ENCODE data around the gene CCDC27.
A peak's percentile ranks its signal among the peaks of the same experiment; 100 is the strongest.
"Not testable (repeated sequence)": the region's sequence is repeated elsewhere in the genome, so short reads cannot be mapped to it uniquely, and the experiment has no call there.

Gene CCDC27

DNA sequence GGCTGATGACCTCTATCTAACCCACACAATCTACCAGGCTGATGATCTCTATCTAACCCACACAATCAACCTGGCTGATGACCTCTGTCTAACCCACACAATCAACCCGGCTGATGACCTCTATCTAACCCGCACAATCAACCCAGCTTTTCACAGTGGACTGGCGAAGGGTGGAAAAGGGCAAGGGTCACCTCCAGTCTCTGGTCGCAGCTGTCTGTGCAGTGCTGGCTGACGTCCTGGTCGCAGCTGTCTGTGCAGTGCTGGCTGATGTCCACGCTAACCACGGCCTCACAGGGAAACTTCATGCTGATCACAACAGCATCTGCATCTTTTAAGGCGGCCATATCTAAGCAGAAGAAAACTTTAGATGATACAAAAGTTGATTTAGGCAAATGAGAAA is 12.2 kb upstream of the CCDC27 start:
- DNase-seq = no peak

DNA sequence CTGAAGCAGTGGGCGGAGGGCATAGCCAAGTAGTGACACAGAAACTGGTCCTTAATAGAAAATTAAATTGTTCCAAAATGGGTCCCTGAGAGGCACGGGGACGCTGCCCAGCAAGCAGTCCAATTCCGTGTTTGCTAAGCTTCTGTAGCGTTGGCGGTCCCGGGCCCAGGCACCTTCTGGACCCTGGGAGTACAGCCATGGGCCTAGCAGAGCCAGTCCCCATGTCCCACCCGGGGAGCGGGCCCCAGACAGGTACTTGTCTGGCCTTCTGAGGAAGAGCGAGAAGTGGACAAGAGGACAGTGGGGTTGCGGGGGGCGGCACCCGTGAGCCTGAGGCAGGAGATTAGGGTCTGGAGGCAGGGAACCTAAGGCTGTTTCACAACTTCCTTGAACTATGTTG is 11.5 kb upstream of the CCDC27 start:
- no peak for DNase-seq

DNA sequence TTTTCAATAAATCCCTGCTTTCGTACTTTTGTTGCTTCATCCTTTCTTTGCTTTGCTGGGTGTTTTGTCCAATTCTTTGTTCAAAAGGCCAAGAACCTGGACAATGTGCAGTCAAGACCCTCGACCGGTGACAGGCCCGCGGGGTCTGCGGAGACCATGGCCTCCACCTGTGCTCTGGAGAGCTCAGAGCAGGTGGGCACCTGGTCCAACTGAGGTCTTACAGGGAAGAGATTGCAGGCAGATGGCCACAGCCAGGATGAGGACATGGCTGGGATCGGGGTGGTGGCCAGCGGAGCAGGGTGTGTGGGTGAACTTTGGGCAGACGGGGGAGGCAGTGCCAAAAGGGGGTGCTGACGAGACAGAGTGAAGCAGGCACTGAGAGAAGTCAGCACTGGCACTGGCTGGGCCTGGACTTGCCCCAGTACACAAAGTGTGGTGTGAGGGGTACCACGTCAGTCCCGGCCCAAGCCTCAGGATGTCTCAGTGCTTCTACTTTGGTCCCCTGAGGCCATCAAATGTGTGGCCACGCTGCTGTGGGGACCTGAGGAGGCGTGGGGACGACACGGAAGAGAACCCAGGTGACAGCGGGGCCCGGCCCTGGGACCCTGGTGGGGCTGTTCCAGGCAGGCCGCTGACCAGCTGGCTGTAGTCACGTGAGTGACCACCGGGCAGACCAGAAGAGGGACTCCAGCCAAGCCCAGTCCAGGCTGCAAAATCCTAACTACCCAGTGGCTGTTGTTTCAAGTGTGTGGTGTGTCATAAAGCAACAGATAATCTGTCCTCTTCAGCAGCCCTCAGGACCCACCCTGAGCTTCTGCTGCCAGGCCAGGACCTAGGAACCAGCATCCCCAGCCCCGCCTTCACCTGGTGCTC is 10.4 kb upstream of the CCDC27 start:
- no peak for DNase-seq

DNA sequence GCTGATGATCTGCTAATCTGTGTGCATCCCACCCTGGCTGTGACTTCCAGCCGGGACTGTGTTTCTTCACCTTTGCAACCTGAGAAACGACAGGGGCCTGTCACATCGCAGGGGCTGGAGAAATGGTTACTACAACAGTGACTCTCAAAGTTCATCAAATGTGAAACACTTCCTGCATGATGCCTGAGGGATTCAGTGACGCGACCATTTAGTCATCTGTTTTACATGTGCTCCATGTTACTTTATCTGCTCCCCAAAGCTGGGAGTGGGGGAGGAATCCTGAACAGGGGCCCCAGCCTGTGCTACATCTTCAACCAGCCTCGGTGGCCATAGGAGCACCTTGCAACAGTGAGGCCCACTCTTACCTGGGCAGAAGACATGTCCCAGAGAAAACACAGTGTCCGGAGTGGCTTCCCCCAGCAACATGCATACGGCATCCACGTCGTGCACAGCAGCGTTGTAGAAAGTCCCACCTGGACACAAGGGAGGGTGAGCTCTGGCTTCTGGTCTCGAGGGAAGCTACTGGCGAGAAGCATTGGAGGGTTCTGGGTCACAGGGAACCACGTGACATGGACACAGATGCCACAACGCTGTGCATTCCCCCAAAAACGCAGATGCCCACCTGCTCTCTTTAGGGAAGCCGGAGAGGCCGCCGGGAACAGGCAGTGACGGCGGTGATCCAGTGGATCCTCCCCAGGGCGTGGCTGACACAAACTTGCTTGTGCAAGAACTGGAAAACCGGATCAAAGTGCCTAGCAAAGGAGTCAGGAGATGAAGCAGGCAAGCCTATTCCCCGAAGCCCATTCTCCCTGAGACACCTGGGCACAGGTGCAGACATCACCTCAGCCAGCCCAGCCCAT is 9.6 kb upstream of the CCDC27 start:
- DNase-seq = no peak

DNA sequence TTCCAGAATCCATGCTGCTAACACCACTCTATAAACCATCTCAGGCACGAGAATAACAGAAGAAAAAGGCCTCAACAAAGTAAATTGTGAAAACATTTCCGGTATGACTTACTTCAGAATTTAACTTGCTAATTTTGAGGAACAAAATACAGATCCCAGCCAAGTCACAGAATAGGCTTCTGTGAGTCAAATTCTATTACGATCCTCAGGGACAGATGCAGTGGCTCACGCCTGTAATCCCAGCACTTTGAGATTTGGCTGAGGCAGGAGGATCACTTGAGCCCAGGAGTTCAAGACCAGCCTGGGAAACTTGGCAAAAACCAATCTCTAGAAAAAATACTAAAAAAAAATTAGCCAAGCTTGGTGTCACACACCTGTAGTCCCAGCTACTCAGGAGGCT is 8.8 kb upstream of the CCDC27 start:
- DNase-seq = no peak

DNA sequence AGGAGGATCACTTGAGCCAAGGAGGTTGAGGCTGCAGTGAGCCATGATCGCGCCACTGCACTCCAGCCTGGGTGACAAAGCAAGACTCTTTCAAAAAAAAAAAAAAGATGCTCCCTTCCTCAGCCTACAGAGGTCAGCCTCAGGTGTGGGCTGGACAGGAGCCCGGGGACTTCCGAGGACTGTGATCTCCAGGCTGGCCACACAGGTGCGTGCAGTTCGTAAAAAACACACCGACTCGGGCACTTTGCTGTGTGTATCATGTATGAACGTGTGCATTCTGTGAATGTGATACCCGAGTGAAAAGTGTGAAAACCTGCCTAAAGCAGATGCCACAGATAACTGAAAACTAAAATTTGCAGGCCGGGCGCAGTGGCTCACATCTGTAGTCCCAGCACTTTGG is 8.4 kb upstream of the CCDC27 start:
- no peak for DNase-seq

DNA sequence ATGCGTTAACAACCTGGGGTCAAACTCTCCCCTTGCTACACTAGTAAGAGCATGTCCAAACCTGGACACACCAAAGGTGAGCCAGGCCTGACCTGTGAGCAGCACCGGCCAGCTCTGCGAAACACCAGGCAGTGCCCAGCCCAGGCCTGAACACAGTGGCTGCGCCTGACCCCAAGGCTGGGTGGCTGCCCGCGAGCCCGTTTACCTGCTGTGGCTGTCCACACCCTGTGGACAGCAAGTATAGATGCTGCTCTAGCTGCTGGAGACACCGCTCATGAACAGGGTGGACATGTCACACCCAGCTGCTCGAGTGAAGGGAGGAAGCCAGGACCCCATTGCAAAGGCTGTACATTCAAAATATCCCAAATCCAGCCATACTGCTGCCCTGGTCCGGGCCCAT is 7.6 kb upstream of the CCDC27 start:
- no peak for DNase-seq

DNA sequence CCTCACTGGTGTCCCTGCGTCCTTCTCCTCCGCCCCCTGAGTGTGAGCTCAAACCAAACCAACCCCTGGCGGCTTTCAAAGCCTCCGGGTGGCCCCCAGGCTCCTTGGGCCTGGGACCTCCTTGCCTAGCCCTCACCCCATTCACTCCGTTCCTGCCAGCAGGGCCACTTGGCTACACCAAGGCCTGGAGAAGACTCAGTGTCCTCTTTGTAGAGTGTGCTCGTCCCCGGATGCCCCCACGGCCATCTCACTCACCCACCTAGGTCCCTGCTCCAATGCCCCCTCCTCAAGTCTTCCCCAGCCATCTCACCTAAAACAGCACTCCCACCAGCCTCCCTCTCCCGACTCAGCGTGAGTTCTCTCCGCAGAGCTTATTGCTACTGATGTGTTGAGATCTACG is 7.2 kb upstream of the CCDC27 start:
- no peak for DNase-seq

DNA sequence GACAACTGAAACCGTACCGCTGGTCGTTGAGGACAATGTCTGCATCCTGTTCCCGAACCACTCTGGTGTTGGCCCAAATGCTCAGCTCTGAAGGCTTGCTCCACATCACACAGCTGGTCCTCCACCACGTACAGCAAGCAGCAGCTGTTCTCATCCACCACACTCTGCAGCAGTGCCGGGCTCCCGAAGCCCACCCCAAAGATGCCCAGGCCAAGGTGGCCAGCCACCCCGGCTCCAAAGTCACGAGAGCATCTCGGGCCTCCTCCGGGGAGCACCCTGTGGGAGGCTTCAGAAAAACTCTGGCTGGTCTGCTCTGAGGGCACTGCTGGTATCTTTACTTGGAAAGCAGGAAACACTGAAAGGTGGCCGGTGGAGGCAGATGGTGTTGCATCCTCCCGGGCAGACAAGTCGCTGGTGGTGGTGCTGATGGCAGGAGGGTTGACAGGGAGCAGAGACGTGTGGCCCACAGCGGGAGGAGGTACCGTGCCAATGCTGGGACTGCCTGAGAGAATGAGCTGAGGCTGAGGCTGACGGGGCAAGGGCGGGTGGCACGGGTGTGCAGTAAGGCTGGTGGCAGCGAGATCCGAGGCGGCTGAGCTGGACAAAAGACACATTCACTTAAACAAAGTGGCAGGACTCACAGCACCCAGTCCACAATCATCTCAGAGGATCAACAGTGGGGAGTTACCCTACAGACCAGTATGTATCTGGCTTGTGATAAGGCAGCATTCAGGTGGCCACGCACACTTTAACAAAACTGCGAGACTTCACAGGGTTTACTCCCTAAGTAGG is 6.5 kb upstream of the CCDC27 start:
- DNase-seq = no peak

DNA sequence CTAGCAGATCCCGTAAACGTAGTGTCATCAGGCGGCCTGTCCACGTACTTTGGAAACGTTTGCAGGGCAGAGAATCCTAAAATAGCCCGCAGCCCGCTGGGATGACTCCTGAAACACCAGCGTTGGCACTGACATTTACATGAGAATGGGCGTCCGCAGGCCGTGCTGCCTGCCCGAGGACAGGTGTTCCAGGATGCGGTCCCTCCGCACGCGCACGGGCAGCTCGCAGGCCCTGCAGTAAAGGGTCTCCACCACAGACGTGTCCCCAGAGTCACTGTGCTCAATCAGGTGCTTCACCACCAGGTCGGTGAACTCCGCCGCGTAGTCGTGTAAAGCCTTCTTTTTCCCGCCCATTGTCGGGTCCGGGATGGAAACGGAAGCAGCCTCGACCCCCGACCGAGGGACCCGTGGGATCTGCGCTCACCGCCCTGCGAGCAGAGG is 5.8 kb upstream of the CCDC27 start:
- DNase-seq = no peak

DNA sequence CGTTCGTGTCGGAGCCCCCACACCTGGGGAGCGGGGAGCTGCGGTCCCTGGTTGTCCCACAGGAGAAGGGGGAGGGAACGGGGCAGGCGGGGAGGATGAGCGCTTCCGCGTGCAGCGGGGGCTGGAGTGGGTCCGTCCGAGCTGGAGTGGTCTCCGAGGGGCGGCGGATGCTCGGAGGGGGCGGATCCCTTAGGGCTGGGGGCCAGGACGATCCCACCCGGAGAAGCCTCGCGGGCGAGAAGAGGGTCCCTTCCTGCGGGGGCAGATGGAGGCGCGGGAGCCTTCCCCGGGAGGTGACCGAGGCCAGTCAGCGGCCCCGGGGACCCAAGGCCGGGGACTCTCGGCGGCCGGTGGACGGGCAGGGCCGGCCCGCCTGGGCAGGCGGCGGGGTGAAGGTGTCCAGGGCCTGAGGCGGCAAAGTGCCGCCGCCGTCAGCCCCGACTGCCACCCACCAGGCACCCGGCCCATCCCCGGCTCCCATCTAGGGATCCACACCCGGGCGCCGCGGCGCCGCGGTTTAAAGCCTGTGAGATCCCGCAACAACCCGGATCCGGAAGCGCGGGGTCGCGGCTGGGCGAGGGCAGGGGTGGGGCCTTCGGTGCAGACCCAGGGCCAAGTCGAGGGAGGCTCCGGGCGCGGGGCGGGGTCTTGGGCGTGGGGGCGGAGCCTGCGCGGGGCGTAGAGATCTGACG is 5.3 kb upstream of the CCDC27 start:
- peak; percentile 40 to 60 for DNase-seq

DNA sequence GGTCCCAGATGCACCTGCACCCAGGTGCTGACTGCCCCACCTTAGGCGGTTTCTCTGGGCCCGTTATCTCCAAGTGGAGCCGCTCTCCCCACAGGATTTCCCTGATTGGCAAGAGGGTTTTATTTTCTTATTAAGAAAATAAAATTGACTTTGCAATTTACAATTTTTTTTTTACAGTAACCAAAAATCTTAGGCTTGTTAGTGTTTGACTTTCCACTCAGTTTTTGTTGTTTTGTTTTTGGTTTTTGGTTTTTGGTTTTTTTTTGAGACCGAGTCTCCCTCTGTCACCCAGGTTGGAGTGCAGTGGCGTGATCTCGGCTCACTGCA is 4.8 kb upstream of the CCDC27 start:
- no peak for DNase-seq

DNA sequence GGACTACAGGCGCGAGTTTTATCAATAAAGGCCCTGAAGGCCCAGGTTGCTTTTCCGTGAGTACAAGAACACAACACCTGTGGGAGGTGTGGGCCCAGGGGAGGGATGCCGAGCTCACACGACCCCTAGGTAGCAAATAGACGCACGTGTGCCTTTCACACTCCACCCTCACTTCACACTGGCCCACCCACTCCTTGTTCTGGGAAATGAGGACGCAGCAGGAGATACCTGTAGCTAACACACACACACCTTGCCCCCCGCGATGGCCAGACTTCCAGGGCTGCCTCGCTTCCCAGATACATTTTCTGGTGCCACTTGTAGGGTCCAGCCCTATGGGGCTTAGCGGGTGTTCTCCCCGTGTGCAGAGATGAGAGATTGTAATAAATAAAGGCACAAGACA is 4.3 kb upstream of the CCDC27 start:
- no peak for DNase-seq

DNA sequence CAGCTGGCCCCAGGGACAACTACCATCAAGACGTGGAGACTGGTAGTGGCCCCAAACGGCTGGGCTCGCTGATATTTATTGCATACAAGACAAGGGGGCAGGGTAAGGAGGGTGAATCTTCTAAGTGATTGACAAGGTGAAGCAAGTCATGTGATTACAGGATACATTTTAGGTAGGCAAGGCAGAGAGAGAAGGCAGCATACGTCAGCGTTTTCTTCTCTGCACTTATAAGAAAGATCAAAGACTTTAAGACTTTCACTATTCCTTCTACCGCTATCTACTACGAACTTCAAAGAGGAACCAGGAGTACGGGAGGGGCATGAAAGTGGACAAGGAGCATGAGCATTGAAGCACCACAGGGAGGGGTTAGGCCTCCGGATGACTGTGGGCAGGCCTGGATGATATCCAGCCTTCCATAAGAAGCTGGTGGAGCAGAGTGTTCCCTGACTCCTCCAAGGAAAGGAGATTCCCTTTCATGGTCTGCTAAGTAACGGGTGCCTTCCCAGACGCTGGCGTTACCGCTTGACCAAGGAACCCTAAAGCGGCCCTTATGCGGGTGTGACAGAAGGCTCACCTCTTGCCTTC is 3.8 kb upstream of the CCDC27 start:
- DNase-seq = not testable (repeated sequence)

DNA sequence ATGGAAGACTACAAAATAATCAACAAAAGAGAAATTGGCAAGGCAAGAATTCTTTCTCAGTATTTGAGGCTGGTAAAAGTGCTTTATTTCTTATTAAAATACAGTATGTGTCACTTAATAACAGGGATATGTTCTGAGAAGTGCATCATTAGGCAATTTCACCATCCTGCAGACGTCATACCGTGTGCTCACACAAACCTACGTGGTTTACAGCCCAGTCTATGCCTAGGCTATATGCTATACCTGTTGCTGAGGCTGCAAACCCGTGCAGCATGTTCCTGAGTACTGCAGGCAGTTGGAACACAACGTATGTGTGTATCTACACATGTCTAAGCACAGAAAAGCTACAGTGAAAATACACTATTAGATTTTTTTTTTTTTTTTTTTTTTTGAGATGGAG is 2.7 kb upstream of the CCDC27 start:
- no peak for DNase-seq

DNA sequence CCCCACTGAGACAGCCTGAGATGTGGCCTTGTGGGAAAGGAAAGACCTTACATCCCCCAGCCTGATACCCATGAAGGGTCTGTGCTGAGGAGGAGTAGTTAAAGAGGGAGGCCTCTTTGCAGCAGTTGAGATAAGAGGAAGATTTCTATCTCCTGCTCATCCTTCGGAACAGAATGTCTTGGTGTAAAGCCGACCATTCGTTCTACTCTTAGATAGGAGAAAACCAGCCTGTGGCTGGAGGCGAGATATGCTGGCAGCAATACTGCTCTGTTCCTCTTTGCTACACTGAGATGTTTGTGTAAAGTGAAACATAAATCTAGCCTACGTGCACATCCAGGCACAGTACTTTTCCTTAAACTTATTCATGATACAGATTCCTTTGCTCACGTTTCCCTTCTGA is 1.5 kb upstream of the CCDC27 start:
- no peak for DNase-seq

DNA sequence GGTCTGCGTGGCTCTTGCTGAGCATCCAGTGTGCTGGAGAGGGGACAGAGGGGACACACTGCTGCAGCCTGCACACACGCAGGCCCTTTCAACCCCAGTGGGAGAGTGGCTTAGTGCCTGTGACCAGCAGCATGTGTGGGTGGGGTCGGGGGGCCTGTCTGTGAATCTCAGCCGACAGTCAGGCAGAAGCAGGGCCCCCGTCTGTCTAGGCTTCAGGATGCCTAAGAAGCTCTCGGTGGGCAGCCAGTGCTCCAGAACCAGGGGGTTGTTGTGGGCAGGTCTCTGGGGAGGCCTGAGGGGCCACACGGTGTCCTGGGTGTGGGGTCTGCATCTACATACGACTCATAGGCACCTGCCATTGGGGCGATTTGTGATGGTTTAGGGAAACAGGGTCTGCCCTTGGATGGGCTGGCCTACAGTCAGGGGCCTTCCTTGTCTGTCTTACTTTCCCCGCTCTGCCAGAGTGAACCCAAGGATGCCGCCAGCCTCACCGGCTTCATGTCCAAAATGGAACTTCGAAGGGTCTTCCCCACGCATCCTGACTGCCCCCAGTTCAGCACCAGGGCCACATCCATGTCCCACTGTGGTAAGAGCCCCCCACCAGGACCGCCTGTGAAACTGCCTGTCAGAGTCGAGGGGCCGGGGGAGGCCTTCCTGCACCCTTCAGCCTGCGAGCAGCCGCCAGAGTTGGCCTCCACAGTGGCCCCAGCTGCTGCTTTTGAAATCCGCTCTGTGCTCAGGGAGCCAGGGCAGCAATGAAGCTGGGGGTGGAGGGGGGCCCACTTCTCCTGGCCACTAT is 1.6 kb downstream of the CCDC27 start:
- no peak for DNase-seq

DNA sequence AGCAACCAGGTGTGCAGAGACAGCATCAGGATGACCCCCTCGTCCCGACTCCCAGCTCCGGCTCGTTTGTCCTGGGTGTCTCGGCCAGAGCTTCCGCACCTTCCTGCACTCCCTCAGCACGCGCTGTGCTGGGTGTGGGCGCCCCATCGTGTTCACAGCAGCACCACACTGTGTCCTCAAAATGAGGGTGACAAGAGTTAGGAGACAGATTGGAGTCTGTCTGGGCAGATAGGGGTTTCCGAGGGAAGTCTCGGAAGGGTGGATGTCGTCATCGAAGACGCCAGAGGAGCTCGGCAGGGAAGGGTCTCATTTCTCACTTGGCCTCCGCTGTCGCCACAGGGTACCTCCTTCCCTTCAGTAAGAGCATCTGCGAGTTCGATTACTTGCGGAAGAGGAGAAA is 4.1 kb downstream of the CCDC27 start:
- DNase-seq = no peak

DNA sequence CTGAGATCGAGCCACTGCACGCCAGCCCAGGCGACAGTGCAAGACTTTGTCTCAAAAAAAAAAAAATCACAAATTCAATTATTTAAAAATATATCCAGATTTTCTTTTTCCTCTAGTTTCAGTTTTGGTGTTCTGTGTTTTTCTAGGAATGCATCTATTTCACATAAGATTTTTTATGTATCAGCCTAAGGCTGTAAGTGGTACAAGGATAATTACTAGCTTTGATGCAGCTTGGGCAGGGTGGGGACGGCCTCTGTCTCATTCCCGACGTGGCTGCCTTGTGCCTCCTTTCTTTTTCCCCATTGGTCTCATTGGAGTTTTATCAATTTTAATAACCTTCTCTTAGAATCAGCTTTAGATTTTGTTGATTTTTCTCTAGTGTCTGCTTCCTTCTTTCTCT is 6.9 kb downstream of the CCDC27 start:
- no peak for DNase-seq

DNA sequence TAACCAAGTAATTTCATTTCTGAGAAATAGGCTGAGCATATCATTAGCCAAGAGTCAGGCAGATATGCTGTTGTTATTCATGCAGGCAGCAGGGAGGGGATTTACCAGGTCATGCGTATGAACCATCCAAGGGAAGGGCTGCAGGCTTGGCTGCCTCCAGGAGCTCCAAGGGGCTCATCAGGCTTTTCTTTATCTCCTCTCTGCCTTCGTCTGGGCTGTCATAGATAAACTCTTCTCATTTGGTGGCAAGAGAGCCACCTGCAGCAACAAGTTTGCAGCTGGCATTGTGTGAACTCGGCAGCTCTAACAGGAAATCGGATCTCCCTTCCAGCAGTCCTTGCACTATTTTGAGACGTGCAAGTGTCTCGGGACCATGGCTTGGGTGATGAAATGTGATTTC is 7.5 kb downstream of the CCDC27 start:
- DNase-seq = no peak

DNA sequence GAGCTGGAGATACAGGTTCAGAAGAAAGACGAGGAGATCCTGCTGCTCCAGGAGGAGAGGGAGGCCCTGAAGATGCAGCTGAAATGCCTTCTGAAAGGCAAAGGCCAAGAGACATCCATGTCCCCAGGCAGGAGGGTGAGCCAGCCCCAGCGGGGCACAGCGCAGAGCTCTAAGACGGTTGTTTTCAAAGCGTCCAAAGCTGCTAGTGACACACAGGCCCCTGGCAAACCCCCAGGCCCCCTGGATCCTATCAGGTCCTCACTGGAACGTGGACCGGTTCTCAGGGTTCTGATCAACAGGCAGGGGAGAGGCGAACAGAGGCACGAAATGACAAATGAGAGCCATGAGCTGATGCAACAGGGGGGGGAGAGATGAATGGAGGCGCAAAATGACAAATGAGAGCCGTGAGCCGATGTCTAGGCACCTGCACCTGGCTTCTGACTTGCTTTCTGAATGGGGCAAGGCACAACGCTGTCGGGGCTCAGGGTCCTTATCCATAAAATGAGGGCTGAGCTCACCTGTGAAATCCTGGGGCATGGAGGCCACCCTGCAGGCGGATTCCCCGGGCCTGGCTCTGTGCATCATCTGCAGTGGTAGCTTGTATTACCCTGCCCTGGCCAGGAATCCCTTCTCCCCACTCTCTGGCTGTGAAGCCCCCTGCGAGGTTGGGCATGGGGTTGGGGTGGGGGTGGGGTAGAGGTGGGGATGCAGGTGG is 9.2 kb downstream of the CCDC27 start:
- no peak for DNase-seq
